GM12878 (cell line): ENCODE results near the gene MESD. TPM values are rescaled to one million over a fixed set of nuclear protein-coding genes. Genes with fewer than 3 reads are reported as not detected.
A peak's percentile ranks its signal among the peaks of the same experiment; 100 is the strongest.

Experiments used
- ATAC-seq: fragments of 200-7000 bp; cut with Tn5 transposase; 3 replicates; pipeline ENCODE4 v1.9.1; 2020; ENCODE audit warnings: mild to moderate bottlenecking, moderate library complexity
- BruUV-seq: library from RNA; stranded (reverse); fragments of 400-500 nt; replicated peaks from 2 replicates; lab custom pipeline; 2021; lab: Mats Ljungman, UMichigan
- CTCF ChIA-PET: fragments of 300-600 bp; sonication (Branson Sonifier 250); formaldehyde crosslinking; extraction: SDS; loops from one replicate; lab custom pipeline; 2021; ENCODE audit warnings: inconsistent platforms; lab: Yijun Ruan, JAX
- POLR2A ChIA-PET: fragments of 350-600 bp; formaldehyde crosslinking; extraction: SDS; loops from one replicate; lab custom pipeline; 2021; ENCODE audit warnings: inconsistent platforms; lab: Charles Lee
- RAD21 ChIA-PET: fragments of 300-600 bp; sonication (Branson Sonifier 250); formaldehyde crosslinking; loops from one replicate; lab custom pipeline; 2023; ENCODE audit warnings: antibody characterized with exemption; ENCODE audit not compliant: unreplicated experiment; lab: Charles Lee
- SMC1A ChIA-PET: fragments of 300-600 bp; sonication (Branson Sonifier 250); formaldehyde crosslinking; loops from one replicate; lab custom pipeline; 2023; ENCODE audit not compliant: unreplicated experiment, uncharacterized antibody; lab: Charles Lee
- DNase-seq: peaks from one replicate; pipeline ENCODE4 v3.0.0-alpha.2; 2011; ENCODE audit warnings: low read depth, low spot score
- FAIRE-seq: peaks from 3 replicates; lab custom pipeline; 2011; peaks lifted over from hg19 to GRCh38; lab: Jason Lieb, UNC
- H2AFZ ChIP-seq: 2 replicates; pipeline ENCODE4 v1.6.0; 2011; ENCODE audit warnings: low read depth, low read length, control low read depth; ENCODE audit not compliant: control insufficient read depth
- H3K27ac ChIP-seq: 2 replicates; pipeline ENCODE4 v1.5.1; 2011; ENCODE audit warnings: control low read depth; ENCODE audit not compliant: control insufficient read depth, insufficient read depth
- H3K27me3 ChIP-seq, 2 experiments: replicated peaks in 1 of 2; 2 replicates each; pipeline versions ENCODE4 v1.6.0 to v1.6.1; 2011; ENCODE audit warnings: low read length in 1 of 2; ENCODE audit not compliant: control insufficient read depth in 2 of 2, insufficient read depth in 2 of 2
- H3K36me3 ChIP-seq, 2 experiments: 2 replicates each; pipeline ENCODE4 v1.5.1; 2011; ENCODE audit warnings: low read length in 1 of 2; ENCODE audit not compliant: control insufficient read depth in 2 of 2, insufficient read depth in 2 of 2
- H3K4me1 ChIP-seq: 2 replicates; pipeline ENCODE4 v1.6.1; 2011; ENCODE audit warnings: mild to moderate bottlenecking, low read length, moderate library complexity, mixed read lengths; ENCODE audit not compliant: control insufficient read depth, insufficient read depth
- H3K4me2 ChIP-seq: 2 replicates; pipeline ENCODE4 v1.6.0; 2011; ENCODE audit warnings: control low read depth; ENCODE audit not compliant: control insufficient read depth, insufficient read depth
- H3K4me3 ChIP-seq: fragments of 200-600 bp; sonication (generic); 2 replicates; pipeline ENCODE4 v1.5.1; 2016
- H3K79me2 ChIP-seq: 2 replicates; pipeline ENCODE4 v1.6.0; 2011; ENCODE audit warnings: low read length; ENCODE audit not compliant: control insufficient read depth, insufficient read depth
- H3K9ac ChIP-seq: 2 replicates; pipeline ENCODE4 v1.8.0; 2011; ENCODE audit warnings: low read length, control low read depth, mixed read lengths; ENCODE audit not compliant: control insufficient read depth, insufficient read depth
- H3K9me3 ChIP-seq: replicated peaks from 3 replicates; pipeline ENCODE4 v1.5.1; 2011; ENCODE audit warnings: mild to moderate bottlenecking, low read length; ENCODE audit not compliant: control insufficient read depth, insufficient read depth
- H4K20me1 ChIP-seq: 2 replicates; pipeline ENCODE4 v1.6.0; 2011; ENCODE audit not compliant: control insufficient read depth, insufficient read depth
- CBX5 ChIP-seq: sonication (generic); IDR thresholded peaks from 2 replicates; pipeline ENCODE4 v1.6.1; 2016; ENCODE audit warnings: low read depth, moderate library complexity, mild to moderate bottlenecking, inconsistent platforms
- EZH2 ChIP-seq: IDR thresholded peaks from 2 replicates; pipeline ENCODE4 v1.6.1; 2012; ENCODE audit warnings: low read depth, mild to moderate bottlenecking, control low read depth, inconsistent platforms, low read length, borderline replicate concordance; ENCODE audit not compliant: control insufficient read depth
- IRF5 ChIP-seq: fragments of 450-650 bp; IDR thresholded peaks from 2 replicates; pipeline ENCODE4 v1.6.1; 2017; ENCODE audit warnings: borderline replicate concordance
- MXI1 ChIP-seq: fragments of 150-350 bp; IDR thresholded peaks from 2 replicates; pipeline ENCODE4 v1.6.1; 2011; ENCODE audit warnings: low read depth, mild to moderate bottlenecking, inconsistent platforms, low read length, improper control_type of control experiment
- REST ChIP-seq: IDR thresholded peaks from 2 replicates; pipeline ENCODE4 v1.6.1; 2012; ENCODE audit warnings: mild to moderate bottlenecking, low read depth, low read length
- ZBTB4 ChIP-seq: fragments of 450-650 bp; formaldehyde crosslinking; IDR thresholded peaks from 2 replicates; pipeline ENCODE4 v1.4.0; 2022; ENCODE audit warnings: mild to moderate bottlenecking, moderate library complexity
- ZNF687 ChIP-seq: fragments of 450-650 bp; IDR thresholded peaks from 2 replicates; pipeline ENCODE4 v1.6.1; 2017; ENCODE audit warnings: mild to moderate bottlenecking, moderate library complexity
- WGBS: methylation state at CpG from one replicate; pipeline ENCODE4 v1.1.6; 2016; ENCODE audit warnings: low lambda C conversion rate; ENCODE audit not compliant: insufficient replicate concordance, insufficient coverage; ENCODE audit errors: missing lambda C conversion rate; 5-methylcytosine and 5-hydroxymethylcytosine counted together
- in situ Hi-C: fragments of 300-500 bp; cut with MboI; formaldehyde crosslinking; loops from 9 replicates; pipeline ENCODE4 v1.14.3; 2018; ENCODE audit warnings: mixed read lengths
- intact Hi-C: fragments of 100-400 bp; cut with micrococcal nuclease; formaldehyde crosslinking; loops from one replicate; pipeline ENCODE4 v1.14.2; 2022; ENCODE audit not compliant: unreplicated experiment
- polyA plus RNA-seq, 11 experiments: library from polyadenylated mRNA; depleted of rRNA in 4 of 11; unstranded in 6 of 11; stranded (reverse) in 5 of 11; fragments of >200 nt; fragmentation: Nextera tagmentation in 4 of 11; fragmentation: Illumina TruSeq in 1 of 11; extraction: Ambion mirVana in 4 of 11; extraction: Trizol in 1 of 11; gene quantifications; 1 replicate in 1 of 11; 2 replicates in 10 of 11; pipeline versions ENCODE4 v1.2.1 to v1.2.3, GENCODE V29; 2011 to 2016; ENCODE audit warnings: inconsistent platforms in 2 of 11, missing spikeins in 2 of 11, low read depth in 1 of 11
- total RNA-seq, 4 experiments: library from RNA; depleted of rRNA in 3 of 4; stranded (reverse); fragments of >200 nt in 3 of 4; fragmentation: Illumina TruSeq in 1 of 4; extraction: Trizol in 1 of 4; gene quantifications; 2 replicates each; pipeline versions ENCODE4 v1.2.1 to v1.2.3, GENCODE V29; 2013 to 2021

MESD gene
- total and polyA plus RNA-seq, 10 of the 15 experiments (the other 5 are each of a cell fraction or from before 2014, with no cell fraction given) = 10.2 to 39.8 (median 20.9) TPM

GRCh38 chr15:80990955-80991354, 1.3 kb upstream of the MESD start:
- Histone ChIP-seq H3K4me3 (no peak overlapping the region), H3K27ac (no peak overlapping the region), H3K79me2 (peaks cover 35% of the 10 kb centered on the region), H3K4me2 (peak overlapping the region; percentile 19), H4K20me1 (no peaks in the 10 kb centered on the region), H3K4me1 (no peaks in the 10 kb centered on the region), H3K36me3 (peaks cover 0 to 3% of the 10 kb centered on the region in 2 experiments; a peak in 1 of 4 replicates), H2AFZ (no peak overlapping the region), H3K9me3 (no peaks in the 10 kb centered on the region), H3K27me3 (no peaks in the 10 kb centered on the region), H3K9ac (no peak overlapping the region)
- in situ Hi-C loops = loop anchor here (5.0 to 10.0 kb wide), 2 partner anchors 116 to 304 kb away; no protein-coding TSS in a partner anchor
- no TSS peak for BruUV-seq
- ChIA-PET POLR2A (interaction anchor here (0.6 to 1.9 kb wide), 3 partner anchors 10 to 17 kb away, joined by 6 to 12 read pairs (median 6); partner anchors contain the start of gene TLNRD1), RAD21 (interaction anchor here (0.8 to 1.7 kb wide), 4 partner anchors 9 to 275 kb away, joined by 3 to 7 read pairs (median 4); partner anchors contain the start of gene TLNRD1), CTCF (interaction anchor here (1.0 to 2.9 kb wide), 6 partner anchors 14 to 320 kb away, joined by 3 to 29 read pairs (median 5); no protein-coding TSS in a partner anchor), SMC1A (interaction anchor here (1.0 to 2.2 kb wide), 5 partner anchors 9 to 275 kb away, joined by 3 to 12 read pairs (median 9); partner anchors contain the start of gene TLNRD1)
- no peak for ATAC-seq
- DNase-seq = no peak
- intact Hi-C loops = no loop called here
- no peak for FAIRE-seq
- WGBS = 0% methylated on average over 1 of the region's 1 CpG
- TF ChIP-seq ZNF687 = no peak
- TF ChIP-seq EZH2 = no peak
- no peak for TF ChIP-seq MXI1
- TF ChIP-seq REST = no peak
- no peak for TF ChIP-seq IRF5
- TF ChIP-seq ZBTB4 (CRISPR knock-in tag) = no peak
- no peak for TF ChIP-seq CBX5
